Measurements from ENCODE around the gene STK10. TPM values are rescaled to one million over a fixed set of nuclear protein-coding genes. Genes with fewer than 3 reads are reported as not detected.

STK10 gene
- total and polyA plus RNA-seq, 9 of the 15 experiments (the other 6 are each of a cell fraction or from before 2014, with no cell fraction given): 0.30 to 6.7 (median 2.4) TPM

DNA sequence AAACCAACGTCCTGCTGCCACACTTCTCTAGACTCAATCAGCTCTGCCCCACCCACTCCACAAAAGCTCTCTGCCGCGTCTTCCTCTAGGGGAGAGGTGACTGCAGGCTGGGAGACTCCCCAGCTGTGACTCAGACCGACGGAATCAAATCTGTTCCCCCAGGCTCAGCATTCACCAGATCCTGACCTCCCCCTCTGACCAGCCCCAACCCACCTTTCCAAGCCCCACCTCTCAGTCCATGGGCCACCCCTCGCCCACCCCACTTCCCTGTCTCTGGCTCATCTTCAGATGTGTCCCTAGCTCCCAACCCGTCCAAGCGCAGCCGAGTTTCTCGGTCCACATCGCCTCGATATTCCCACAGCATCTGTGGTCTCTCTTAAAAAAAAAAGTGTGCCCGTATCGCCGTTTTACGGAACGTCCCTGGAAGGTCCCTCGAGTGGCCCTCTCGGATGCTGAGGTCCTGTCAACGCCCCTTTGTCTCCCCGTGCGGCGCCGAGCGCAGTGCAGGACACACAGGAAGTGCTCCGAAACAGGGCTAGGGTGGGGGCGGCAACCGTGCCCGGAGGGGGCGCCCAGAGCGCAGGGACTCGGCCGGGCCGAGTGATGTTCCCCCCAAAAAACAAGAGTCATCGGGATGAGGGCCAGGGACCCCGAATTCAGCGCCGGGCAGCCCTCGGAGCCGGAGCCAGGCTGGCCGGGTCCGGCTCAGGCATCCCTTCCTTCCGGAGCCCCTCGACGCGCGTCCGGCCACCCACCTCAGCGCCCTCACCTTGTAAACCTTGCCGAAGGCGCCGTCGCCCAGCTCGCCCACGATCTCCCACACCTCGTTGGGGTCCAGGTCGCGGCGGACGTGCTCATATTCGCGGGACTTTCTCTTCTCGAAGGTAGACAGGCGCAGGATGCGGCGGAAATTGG, 649 bp downstream of the STK10 start:
- Histone ChIP-seq H3K4me3 (peak overlapping the region; percentile 60), H4K20me1 (replicated peaks; ENCODE audit: control insufficient read depth, insufficient read depth, low read length) (0 out of 2 replicates have a peak, but pooled peaks cover 3% of the 10 kb centered on the region), H3K9ac (ENCODE audit: insufficient read depth in 1 of 2, low read depth in 2 of 2, low read length in 2 of 2) (peak overlapping the region; percentile 76 to 93), H3K9me3 (replicated peaks; ENCODE audit: control insufficient read depth, insufficient read depth, low read depth, low read length) (no peaks in the 10 kb centered on the region), H3K36me3 (ENCODE audit: control insufficient read depth, insufficient read depth, low read length) (no peaks in the 10 kb centered on the region), H3K27ac (ENCODE audit: extremely low read depth, low read depth, low read length) (no peak overlapping the region), H3K79me2 (ENCODE audit: control insufficient read depth, insufficient read depth, low read length) (no peaks in the 10 kb centered on the region), H3K4me1 (replicated peaks in 1 of 2; ENCODE audit: control insufficient read depth in 2 of 2, insufficient read depth in 2 of 2, low read length in 2 of 2) (peaks cover 7 to 19% of the 10 kb centered on the region in 2 experiments; a peak in 3 of 5 replicates), H3K4me2 (ENCODE audit: insufficient read depth, low read length) (peak overlapping the region; percentile 92), H2AFZ (ENCODE audit: low read depth, low read length) (peak overlapping the region; percentile 99), H3K27me3 (ENCODE audit: control insufficient read depth in 2 of 2, insufficient read depth in 2 of 2, low read length in 2 of 2) (no peaks in the 10 kb centered on the region), H3K9me1 (ENCODE audit: control insufficient read depth, insufficient read depth, low read length) (no peaks in the 10 kb centered on the region)
- ATAC-seq (peak; percentile 53), DNase-seq (ENCODE audit: extremely low read depth in 1 of 4, low spot score in 3 of 4) (peak; percentile 42 to 76 (median 54)), FAIRE-seq (peak; percentile 80)
- POLR2A ChIA-PET: interaction anchor here (0.8 to 1.4 kb wide), 9 partner anchors 8 to 105 kb away, joined by 3 to 4 read pairs (median 3); no protein-coding TSS in a partner anchor
- in situ Hi-C loops (cut with MboI): loop anchor here (5.0 kb wide), 1 partner anchor 75 kb away; no protein-coding TSS in a partner anchor
- no TSS peak for BruUV-seq (replicated peaks)
- CTCF ChIA-PET (ENCODE audit: low intra/inter-chr PET ratio): interaction anchor here (2.4 kb wide), 1 partner anchor 81 kb away, joined by 26 read pairs; no protein-coding TSS in a partner anchor
- WGBS (ENCODE audit: insufficient coverage, low coverage, missing lambda C conversion rate): under 1% methylated on average over 57 of the region's 66 CpGs
- intact Hi-C loops (cut with micrococcal nuclease): loop anchor here (1.0 to 5.0 kb wide), 6 partner anchors 45 to 275 kb away; no protein-coding TSS in a partner anchor
- TF ChIP-seq U2AF1 (optimal IDR thresholded peaks at IDR 0.05; ENCODE audit: low read depth, low read length): peak; percentile 7
- TF ChIP-seq SUPT5H (IDR thresholded peaks at IDR 0.05): no peak
- peak; percentile 66 for TF ChIP-seq GABPA (tag; conservative IDR thresholded peaks at IDR 0.05; ENCODE audit: low read depth)
- TF ChIP-seq, protein P1, sequence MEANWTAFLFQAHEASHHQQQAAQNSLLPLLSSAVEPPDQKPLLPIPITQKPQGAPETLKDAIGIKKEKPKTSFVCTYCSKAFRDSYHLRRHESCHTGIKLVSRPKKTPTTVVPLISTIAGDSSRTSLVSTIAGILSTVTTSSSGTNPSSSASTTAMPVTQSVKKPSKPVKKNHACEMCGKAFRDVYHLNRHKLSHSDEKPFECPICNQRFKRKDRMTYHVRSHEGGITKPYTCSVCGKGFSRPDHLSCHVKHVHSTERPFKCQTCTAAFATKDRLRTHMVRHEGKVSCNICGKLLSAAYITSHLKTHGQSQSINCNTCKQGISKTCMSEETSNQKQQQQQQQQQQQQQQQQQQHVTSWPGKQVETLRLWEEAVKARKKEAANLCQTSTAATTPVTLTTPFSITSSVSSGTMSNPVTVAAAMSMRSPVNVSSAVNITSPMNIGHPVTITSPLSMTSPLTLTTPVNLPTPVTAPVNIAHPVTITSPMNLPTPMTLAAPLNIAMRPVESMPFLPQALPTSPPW (CRISPR knock-in tag; IDR thresholded peaks at IDR 0.05): no peak
- 0 out of 2 replicates have a peak, but pooled peaks have one; percentile 27 for TF ChIP-seq ERF (CRISPR knock-in tag; IDR thresholded peaks at IDR 0.05)
- no peak for TF ChIP-seq TAF1 (IDR thresholded peaks at IDR 0.05; ENCODE audit: control insufficient read depth, extremely low read depth, insufficient read depth, low read length, severe bottlenecking)
- no peak for TF ChIP-seq STAT5B (CRISPR knock-in tag; IDR thresholded peaks at IDR 0.05)
- peak; percentile 60; the same call in 1 of the 2 replicates for TF ChIP-seq SMARCE1 (IDR thresholded peaks at IDR 0.05)
- TF ChIP-seq, protein P2, sequence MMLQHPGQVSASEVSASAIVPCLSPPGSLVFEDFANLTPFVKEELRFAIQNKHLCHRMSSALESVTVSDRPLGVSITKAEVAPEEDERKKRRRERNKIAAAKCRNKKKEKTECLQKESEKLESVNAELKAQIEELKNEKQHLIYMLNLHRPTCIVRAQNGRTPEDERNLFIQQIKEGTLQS (IDR thresholded peaks at IDR 0.05): peak; percentile 24; the same call in 1 of the 2 replicates
- TF ChIP-seq, protein P2 (CRISPR knock-in tag; conservative IDR thresholded peaks at IDR 0.05): no peak
- TF ChIP-seq JUND (IDR thresholded peaks at IDR 0.05; ENCODE audit: borderline replicate concordance, low read depth, low read length): peak; percentile 53; the same call in 1 of the 2 replicates
- TF ChIP-seq JUND (tag; IDR thresholded peaks at IDR 0.05; ENCODE audit: borderline replicate concordance, low read depth, low read length): peak; percentile 20; the same call in 1 of the 3 replicates
- peak; percentile 56 for TF ChIP-seq ARID1B (IDR thresholded peaks at IDR 0.05)
- TF ChIP-seq RCOR1 (IDR thresholded peaks at IDR 0.05; ENCODE audit: borderline replicate concordance in 1 of 2, low read depth in 2 of 2, low read length in 2 of 2): 0 out of 4 replicates have a peak, but pooled peaks of 1 of the 2 experiments have one; percentile 6
- TF ChIP-seq MYC (IDR thresholded peaks at IDR 0.05; ENCODE audit: low read depth, low read length): no peak
- TF ChIP-seq MYC (CRISPR knock-in tag; IDR thresholded peaks at IDR 0.05; ENCODE audit: borderline replicate concordance, low read depth): 0 out of 2 replicates have a peak, but pooled peaks have one; percentile 48
- TF ChIP-seq MCM2 (IDR thresholded peaks at IDR 0.05; ENCODE audit: low read depth): no peak
- peak; percentile 62 to 75 for TF ChIP-seq KDM1A (IDR thresholded peaks at IDR 0.05)
- peak; percentile 96 for TF ChIP-seq KDM2B (CRISPR knock-in tag; IDR thresholded peaks at IDR 0.05)
